Astrocyte of the cerebellum (primary cell): ENCODE measurements around the gene LPCAT1.

Source experiments
- DNase-seq: peaks from one replicate; pipeline ENCODE4 v3.0.0-alpha.2; 2011; ENCODE audit warnings: low read depth
- H3K4me3 ChIP-seq: 2 replicates; pipeline ENCODE4 v1.5.1; 2011; ENCODE audit warnings: mild to moderate bottlenecking, low read depth, low read length, moderate library complexity
- in situ Hi-C: cut with HindIII; loops from 2 replicates; pipeline ENCODE4 v1.10.0; 2017; ENCODE audit warnings: low sequenced_read_pairs
- TF ChIP-seq, protein P1 (sequence below): IDR thresholded peaks from 2 replicates; pipeline ENCODE4 v1.5.1; 2012; ENCODE audit warnings: low read length, low read depth, moderate library complexity, mild to moderate bottlenecking; ENCODE audit errors: missing control alignments

Gene LPCAT1

DNA sequence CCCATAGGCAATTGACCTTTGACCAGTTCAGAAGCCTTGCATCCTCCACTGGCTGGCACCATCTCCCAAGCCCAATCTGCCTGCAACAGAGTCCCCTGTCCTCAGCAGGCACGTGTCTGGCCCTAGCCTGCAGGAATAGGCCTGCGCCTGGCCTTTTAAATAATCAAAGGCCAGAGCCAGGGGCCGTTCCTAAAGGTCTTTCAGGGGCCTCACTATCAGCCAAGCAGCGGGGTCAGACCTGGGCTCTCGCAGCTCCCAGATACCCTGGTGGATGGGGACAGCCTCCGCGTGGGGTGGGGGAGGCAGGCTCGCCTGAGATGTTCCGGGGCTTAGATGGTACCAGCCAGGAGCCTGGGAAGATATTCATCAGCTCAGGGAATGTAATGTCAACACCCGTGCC is 111.1 kb downstream of the LPCAT1 start:
- in situ Hi-C loops: loop anchor here (5.0 kb wide), 1 partner anchor 95 kb away; no protein-coding TSS in a partner anchor
- no peak overlapping the region for H3K4me3 ChIP-seq
- no peak for DNase-seq
- TF ChIP-seq, protein P1, sequence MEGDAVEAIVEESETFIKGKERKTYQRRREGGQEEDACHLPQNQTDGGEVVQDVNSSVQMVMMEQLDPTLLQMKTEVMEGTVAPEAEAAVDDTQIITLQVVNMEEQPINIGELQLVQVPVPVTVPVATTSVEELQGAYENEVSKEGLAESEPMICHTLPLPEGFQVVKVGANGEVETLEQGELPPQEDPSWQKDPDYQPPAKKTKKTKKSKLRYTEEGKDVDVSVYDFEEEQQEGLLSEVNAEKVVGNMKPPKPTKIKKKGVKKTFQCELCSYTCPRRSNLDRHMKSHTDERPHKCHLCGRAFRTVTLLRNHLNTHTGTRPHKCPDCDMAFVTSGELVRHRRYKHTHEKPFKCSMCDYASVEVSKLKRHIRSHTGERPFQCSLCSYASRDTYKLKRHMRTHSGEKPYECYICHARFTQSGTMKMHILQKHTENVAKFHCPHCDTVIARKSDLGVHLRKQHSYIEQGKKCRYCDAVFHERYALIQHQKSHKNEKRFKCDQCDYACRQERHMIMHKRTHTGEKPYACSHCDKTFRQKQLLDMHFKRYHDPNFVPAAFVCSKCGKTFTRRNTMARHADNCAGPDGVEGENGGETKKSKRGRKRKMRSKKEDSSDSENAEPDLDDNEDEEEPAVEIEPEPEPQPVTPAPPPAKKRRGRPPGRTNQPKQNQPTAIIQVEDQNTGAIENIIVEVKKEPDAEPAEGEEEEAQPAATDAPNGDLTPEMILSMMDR: no peak

DNA sequence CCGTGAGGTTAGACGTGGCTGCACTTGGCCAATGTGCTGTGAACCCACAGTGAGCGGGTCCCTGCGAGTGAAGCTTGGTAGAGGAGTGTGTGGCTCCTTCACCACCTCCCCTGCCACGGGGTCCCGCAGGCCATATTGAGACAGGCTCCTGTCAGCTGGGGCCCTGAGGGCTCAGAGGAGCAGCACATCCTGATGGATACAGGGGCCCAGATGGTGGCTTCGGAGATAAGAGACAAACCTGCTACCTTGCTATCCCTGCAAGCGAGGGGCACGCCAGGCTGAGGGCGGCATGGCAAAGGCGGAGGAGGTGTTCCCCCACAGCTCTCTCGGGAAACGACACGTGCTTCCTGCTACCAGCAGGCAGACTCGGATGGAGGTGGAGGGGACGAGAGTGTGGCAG is 111.6 kb downstream of the LPCAT1 start:
- in situ Hi-C loops: loop anchor here (5.0 kb wide), 1 partner anchor 95 kb away; no protein-coding TSS in a partner anchor
- TF ChIP-seq, protein P1: no peak
- no peak overlapping the region for H3K4me3 ChIP-seq
- DNase-seq: no peak
